ENCODE results near the gene LAMA5. TPM values are rescaled to one million over a fixed set of nuclear protein-coding genes. Genes with fewer than 3 reads are reported as not detected.

The LAMA5 gene
- total RNA-seq, 2 experiments from 2014 or later: 0.16 to 0.78 TPM

DNA sequence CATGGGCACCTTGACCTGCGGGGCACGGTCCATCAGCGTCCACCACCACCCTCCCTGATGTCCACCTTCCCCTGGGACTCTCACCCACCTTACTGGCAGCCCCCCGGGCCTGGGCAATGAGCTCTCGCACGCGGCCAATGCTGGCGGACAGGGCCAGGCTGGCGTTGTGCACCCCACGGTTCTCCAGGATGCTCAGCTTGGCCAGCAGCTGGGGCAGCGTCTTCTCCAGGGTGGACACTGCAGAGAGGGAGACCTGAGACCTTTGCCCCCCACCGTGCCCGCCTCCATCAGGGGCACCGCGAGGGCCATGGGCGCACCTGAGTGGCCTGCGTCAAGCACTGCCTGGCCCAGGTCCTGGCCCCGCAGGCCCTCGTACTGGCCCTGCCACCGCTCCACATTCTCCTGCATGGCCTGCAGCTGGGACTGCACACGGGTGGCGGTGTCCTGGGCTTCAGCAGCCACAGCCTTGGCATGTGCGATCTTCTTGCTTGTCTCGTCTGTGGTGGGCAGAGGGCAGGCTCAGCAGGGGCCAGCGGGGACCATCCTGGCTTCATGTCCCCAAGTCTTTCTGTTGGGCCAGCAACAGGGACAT, 52.3 kb downstream of the LAMA5 start:
- no peaks in the 10 kb centered on the region for H3K9me3 Mint-ChIP-seq
- Histone ChIP-seq H3K36me3 (ENCODE audit: insufficient read depth, low read length) (no peaks in the 10 kb centered on the region), H3K4me1 (ENCODE audit: insufficient read depth, low read length) (no peaks in the 10 kb centered on the region), H3K9me3 (ENCODE audit: control insufficient read depth in 1 of 2, insufficient read depth in 1 of 2, low read length in 2 of 2) (peaks cover 0 to 15% of the 10 kb centered on the region in 2 experiments), H3K4me3 (ENCODE audit: low read length) (no peak overlapping the region), H3K27ac (ENCODE audit: low read depth in 1 of 2, low read length in 2 of 2) (no peak overlapping the region), H3K27me3 (ENCODE audit: control insufficient read depth in 1 of 2, insufficient read depth in 2 of 2, low read length in 2 of 2) (no peaks in the 10 kb centered on the region)
- no peak overlapping the region for H3K4me3 Mint-ChIP-seq
- no peak overlapping the region for H3K27ac Mint-ChIP-seq
- TF ChIP-seq, protein P1, sequence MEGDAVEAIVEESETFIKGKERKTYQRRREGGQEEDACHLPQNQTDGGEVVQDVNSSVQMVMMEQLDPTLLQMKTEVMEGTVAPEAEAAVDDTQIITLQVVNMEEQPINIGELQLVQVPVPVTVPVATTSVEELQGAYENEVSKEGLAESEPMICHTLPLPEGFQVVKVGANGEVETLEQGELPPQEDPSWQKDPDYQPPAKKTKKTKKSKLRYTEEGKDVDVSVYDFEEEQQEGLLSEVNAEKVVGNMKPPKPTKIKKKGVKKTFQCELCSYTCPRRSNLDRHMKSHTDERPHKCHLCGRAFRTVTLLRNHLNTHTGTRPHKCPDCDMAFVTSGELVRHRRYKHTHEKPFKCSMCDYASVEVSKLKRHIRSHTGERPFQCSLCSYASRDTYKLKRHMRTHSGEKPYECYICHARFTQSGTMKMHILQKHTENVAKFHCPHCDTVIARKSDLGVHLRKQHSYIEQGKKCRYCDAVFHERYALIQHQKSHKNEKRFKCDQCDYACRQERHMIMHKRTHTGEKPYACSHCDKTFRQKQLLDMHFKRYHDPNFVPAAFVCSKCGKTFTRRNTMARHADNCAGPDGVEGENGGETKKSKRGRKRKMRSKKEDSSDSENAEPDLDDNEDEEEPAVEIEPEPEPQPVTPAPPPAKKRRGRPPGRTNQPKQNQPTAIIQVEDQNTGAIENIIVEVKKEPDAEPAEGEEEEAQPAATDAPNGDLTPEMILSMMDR (IDR thresholded peaks at IDR 0.05): no peak
- intact Hi-C loops (cut with DNase I, micrococcal nuclease): no loop called here
- DNase-seq (no peak), ATAC-seq (ENCODE audit: poor library complexity) (no peak)
- ChIA-PET POLR2A (no interaction called here), CTCF (no interaction called here)
- no peaks in the 10 kb centered on the region for H3K27me3 Mint-ChIP-seq
- no peaks in the 10 kb centered on the region for H3K36me3 Mint-ChIP-seq (ENCODE audit: low read depth)
- no peaks in the 10 kb centered on the region for H3K4me1 Mint-ChIP-seq (ENCODE audit: low read depth)

DNA sequence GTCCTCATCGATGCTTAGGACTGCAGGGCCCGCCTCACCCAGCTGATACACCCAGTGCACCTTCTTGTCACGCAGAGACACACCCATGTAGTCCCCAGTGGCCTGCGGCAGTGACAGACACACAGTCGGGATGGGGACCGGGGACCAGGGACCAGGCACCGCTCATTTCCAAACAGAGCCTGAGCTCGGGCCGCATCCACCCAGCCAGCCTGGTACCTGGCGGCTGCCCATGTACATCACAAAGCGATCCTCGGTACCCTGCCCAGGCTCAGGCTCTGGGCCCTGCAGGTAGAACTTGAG, 52.8 kb downstream of the LAMA5 start:
- POLR2A ChIA-PET: no interaction called here
- intact Hi-C loops (cut with DNase I, micrococcal nuclease): no loop called here
- H3K4me3 Mint-ChIP-seq: no peak overlapping the region
- Histone ChIP-seq H3K36me3 (ENCODE audit: insufficient read depth, low read length) (no peaks in the 10 kb centered on the region), H3K27ac (ENCODE audit: low read depth in 1 of 2, low read length in 2 of 2) (no peak overlapping the region), H3K9me3 (ENCODE audit: control insufficient read depth in 1 of 2, insufficient read depth in 1 of 2, low read length in 2 of 2) (peaks cover 0 to 15% of the 10 kb centered on the region in 2 experiments), H3K4me1 (ENCODE audit: insufficient read depth, low read length) (no peaks in the 10 kb centered on the region), H3K27me3 (ENCODE audit: control insufficient read depth in 1 of 2, insufficient read depth in 2 of 2, low read length in 2 of 2) (no peaks in the 10 kb centered on the region), H3K4me3 (ENCODE audit: low read length) (no peak overlapping the region)
- TF ChIP-seq, protein P1 (IDR thresholded peaks at IDR 0.05): no peak
- no peak overlapping the region for H3K27ac Mint-ChIP-seq
- no peaks in the 10 kb centered on the region for H3K36me3 Mint-ChIP-seq (ENCODE audit: low read depth)
- H3K27me3 Mint-ChIP-seq: no peaks in the 10 kb centered on the region
- ATAC-seq (ENCODE audit: poor library complexity) (no peak), DNase-seq (no peak)
- no peaks in the 10 kb centered on the region for H3K9me3 Mint-ChIP-seq
- no peaks in the 10 kb centered on the region for H3K4me1 Mint-ChIP-seq (ENCODE audit: low read depth)
- CTCF ChIA-PET: no interaction called here

- H3K36me3 ChIP-seq (ENCODE audit: insufficient read depth, low read length): peaks cover 4% of the 10 kb centered on the region
- Mint-ChIP-seq H3K27me3 (no peaks in the 10 kb centered on the region), H3K4me3 (no peak overlapping the region), H3K4me1 (ENCODE audit: low read depth) (no peaks in the 10 kb centered on the region), H3K27ac (no peak overlapping the region), H3K36me3 (ENCODE audit: low read depth) (peaks cover 4% of the 10 kb centered on the region), H3K9me3 (no peaks in the 10 kb centered on the region)
- ATAC-seq (ENCODE audit: poor library complexity) (no peak), DNase-seq (no peak)
- POLR2A ChIA-PET: no interaction called here
- peaks cover 0 to 11% of the 10 kb centered on the region in 2 experiments for H3K9me3 ChIP-seq (ENCODE audit: control insufficient read depth in 1 of 2, insufficient read depth in 1 of 2, low read length in 2 of 2)
- intact Hi-C loops (cut with DNase I, micrococcal nuclease): no loop called here
- CTCF ChIA-PET: no interaction called here
- no peaks in the 10 kb centered on the region for H3K4me1 ChIP-seq (ENCODE audit: insufficient read depth, low read length)
- TF ChIP-seq, protein P1 (IDR thresholded peaks at IDR 0.05): no peak
- H3K27me3 ChIP-seq (ENCODE audit: control insufficient read depth in 1 of 2, insufficient read depth in 2 of 2, low read length in 2 of 2): no peaks in the 10 kb centered on the region
- no peak overlapping the region for H3K4me3 ChIP-seq (ENCODE audit: low read length)
- H3K27ac ChIP-seq (ENCODE audit: low read depth in 1 of 2, low read length in 2 of 2): no peak overlapping the region
Measured at GRCh38 chr20:62313460-62314338, 53.4 kb downstream of the LAMA5 start.
